Activated CD4-positive, alpha-beta memory T cell treated with anti-CD3 and anti-CD28 coated beads, Interleukin-2, amount 10 ng/mL, durations not matched to agents 7 days and 5 days (primary cell): ENCODE data around the gene UTS2R. TPM values are rescaled to one million over a fixed set of nuclear protein-coding genes. Genes with fewer than 3 reads are reported as not detected.

ENCODE experiments used
- CTCF ChIA-PET: fragments of 350-600 bp; sonication (Branson Sonifier 250); formaldehyde crosslinking; loops from one replicate; lab custom pipeline; 2021; ENCODE audit warnings: antibody characterized with exemption, inconsistent platforms; lab: Charles Lee
- POLR2A ChIA-PET: fragments of 350-600 bp; sonication (Branson Sonifier 250); formaldehyde crosslinking; loops from one replicate; lab custom pipeline; 2021; ENCODE audit warnings: antibody characterized with exemption; lab: Charles Lee
- DNase-seq: peaks from one replicate; pipeline ENCODE4 v3.0.0-alpha.2; 2020
- H3K27ac Mint-ChIP-seq: one replicate; pipeline ENCODE4 v1.8.0; 2021; ENCODE audit warnings: mild to moderate bottlenecking, mixed read lengths
- H3K27me3 Mint-ChIP-seq: one replicate; pipeline ENCODE4 v1.8.0; 2021; ENCODE audit warnings: mixed read lengths
- H3K36me3 Mint-ChIP-seq: one replicate; pipeline ENCODE4 v1.8.0; 2021; ENCODE audit warnings: low read depth, mixed read lengths
- H3K4me1 Mint-ChIP-seq: one replicate; pipeline ENCODE4 v1.8.0; 2021; ENCODE audit warnings: mixed read lengths
- H3K4me3 Mint-ChIP-seq: one replicate; pipeline ENCODE4 v1.8.0; 2021; ENCODE audit warnings: mild to moderate bottlenecking, mixed read lengths
- H3K9me3 Mint-ChIP-seq: one replicate; pipeline ENCODE4 v1.8.0; 2021; ENCODE audit warnings: mixed read lengths
- total RNA-seq, 2 experiments: library from RNA; stranded (reverse); gene quantifications; one replicate each; pipeline ENCODE4 v1.2.3, GENCODE V29; 2021

Gene UTS2R
- total RNA-seq: not detected

DNA sequence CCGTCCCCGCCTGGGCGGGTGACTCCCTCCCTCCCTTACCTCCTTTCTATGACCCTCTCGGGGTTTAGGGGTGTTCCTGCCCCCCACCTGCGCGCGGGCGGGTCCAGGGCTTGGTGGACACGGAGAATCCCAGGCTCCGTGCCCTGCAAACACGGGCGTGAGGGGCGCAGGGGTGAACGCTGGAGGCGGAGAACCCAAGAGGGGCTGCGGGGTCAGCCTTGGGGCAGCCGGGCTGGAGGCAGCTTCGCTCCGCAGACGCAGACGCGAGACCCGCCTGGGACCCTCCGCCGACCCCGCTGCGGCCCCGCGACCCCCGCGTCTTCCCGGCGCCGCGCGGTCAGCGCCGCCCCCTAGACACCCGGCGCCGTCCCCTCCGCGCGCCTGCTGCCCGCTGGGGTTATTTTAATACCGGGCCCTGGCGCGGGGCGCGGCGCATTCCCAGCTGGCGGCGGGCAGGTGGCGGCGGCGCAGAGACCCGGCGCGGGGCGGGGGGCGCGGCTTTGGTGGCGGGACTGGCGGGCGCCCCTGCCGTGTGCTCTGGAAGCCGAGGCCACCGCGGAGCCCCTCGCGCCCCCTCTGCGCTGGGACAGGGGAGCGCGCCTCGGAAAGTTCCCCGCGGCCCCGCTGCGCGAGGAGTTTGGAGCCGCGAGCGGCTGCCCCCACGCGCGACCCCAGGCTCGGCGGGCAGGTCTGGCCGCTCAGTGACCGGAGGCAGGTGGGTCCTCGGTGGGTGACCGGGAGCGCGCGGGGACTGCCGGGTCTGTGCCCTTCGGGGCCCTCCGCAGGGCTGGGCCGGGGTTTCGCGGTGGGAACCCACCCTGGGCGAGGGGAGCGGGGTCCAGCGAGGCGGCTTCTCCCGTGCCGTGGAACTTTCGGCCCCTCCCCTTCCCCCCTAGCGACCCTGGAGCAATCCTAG lies at the start of gene UTS2R:
Gene UTS2R, plus strand, starts transcription at position 433 of the 916 bp plus-strand sequence. CDS start 2,560 bp downstream, outside the sequence.
- Mint-ChIP-seq H3K9me3 (no peaks in the 10 kb centered on the region), H3K4me3 (peak within 1 kb of the TSS; percentile 57), H3K27me3 (peaks cover 50% of the 10 kb centered on the region), H3K36me3 (no peaks in the 10 kb centered on the region), H3K27ac (no peak within 1 kb of the TSS), H3K4me1 (peaks cover 17% of the 10 kb centered on the region)
- POLR2A ChIA-PET: interaction anchor here (0.8 to 1.7 kb wide), 2 partner anchors 19 to 28 kb away, joined by 3 to 6 read pairs; no protein-coding TSS in a partner anchor
- CTCF ChIA-PET: interaction anchor here (1.5 kb wide), 1 partner anchor 56 kb away, joined by 5 read pairs; no protein-coding TSS in a partner anchor
- no peak for DNase-seq

DNA sequence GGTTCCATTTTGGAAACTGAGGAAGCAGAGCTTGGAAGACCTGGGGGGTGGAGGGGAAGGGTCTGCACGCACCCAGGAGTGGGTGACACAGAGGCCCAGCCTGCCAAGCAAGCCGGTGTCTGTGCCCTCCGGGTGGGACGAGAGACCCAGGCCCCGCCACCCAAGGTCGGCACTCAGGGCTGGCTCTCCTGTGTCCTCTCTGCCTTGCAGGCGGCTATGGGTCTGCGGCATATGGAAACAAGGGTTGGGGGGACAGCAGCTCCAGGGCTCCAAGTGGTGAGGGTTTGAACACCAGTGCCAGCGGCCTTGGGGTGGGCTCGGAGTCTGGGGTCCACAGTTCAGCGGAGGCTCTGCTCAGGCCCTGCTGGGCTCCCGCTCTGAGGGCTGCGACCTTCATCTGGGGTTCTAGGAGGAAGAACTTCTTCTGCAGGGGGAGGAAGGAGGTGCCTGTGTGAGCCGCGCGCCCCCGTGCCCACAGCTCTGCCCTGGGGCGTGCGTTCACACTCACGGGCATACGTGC lies 49.6 kb upstream of the UTS2R start:
- no peak for DNase-seq
- H3K36me3 Mint-ChIP-seq: no peaks in the 10 kb centered on the region
- peak overlapping the region; percentile 64 for H3K4me3 Mint-ChIP-seq
- no peaks in the 10 kb centered on the region for H3K9me3 Mint-ChIP-seq
- ChIA-PET POLR2A (interaction anchor here (1.0 to 3.5 kb wide), 4 partner anchors 19 to 81 kb away, joined by 3 to 24 read pairs (median 8); no protein-coding TSS in a partner anchor), CTCF (interaction anchor here (0.8 to 3.0 kb wide), 4 partner anchors 22 to 116 kb away, joined by 3 to 20 read pairs (median 8); no protein-coding TSS in a partner anchor)
- H3K27me3 Mint-ChIP-seq: no peaks in the 10 kb centered on the region
- H3K27ac Mint-ChIP-seq: peak overlapping the region; percentile 35
- peaks cover 22% of the 10 kb centered on the region for H3K4me1 Mint-ChIP-seq

DNA sequence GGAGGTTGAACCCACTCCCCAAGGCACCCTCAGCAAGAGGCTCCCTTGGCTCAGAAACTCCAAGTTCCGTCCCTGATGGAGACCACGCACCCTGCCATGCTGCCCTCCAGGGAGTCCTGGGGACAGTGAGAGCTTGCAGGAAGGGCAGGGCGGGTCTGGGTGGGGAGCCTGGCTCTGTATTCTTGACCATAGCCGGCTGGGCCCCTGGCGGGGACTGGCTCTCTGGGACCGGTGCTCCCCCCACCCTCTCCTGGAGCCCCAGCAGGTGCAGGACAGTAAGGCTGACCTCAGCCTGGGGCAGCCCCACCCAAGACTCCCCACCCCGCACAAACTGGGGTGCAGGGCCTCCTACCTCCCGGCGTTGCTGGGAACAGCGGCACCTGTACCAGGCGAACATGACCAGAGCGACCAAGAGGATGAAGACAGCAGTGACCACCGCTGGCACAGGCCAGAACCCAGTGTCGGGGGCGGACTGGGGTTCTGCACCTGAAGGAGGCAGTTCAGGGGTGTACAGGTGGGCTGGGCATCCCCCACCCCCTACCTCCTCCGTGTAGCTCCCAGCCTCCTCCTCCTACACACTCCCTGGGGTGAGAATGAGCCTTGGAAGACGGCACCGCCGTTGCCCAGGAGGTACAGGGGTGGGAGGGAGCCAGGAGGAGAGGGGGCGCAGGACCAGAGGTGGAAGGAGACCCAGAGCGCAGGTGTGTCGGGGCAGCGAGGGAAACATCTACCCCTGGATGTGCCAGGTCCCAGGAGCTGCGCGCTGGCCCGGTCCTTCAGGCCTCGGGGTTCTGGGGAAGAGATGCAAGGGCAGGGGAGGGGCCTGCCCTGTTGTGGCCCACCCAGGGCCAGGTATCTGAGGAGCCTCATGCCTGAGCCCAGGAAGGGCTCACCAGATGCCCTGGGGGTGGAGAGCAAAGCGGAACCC lies 48.8 kb upstream of the UTS2R start:
- DNase-seq: no peak
- ChIA-PET POLR2A (interaction anchor here (0.6 to 3.5 kb wide), 3 partner anchors 12 to 25 kb away, joined by 3 to 24 read pairs (median 10); no protein-coding TSS in a partner anchor), CTCF (interaction anchor here (0.8 to 3.0 kb wide), 4 partner anchors 23 to 117 kb away, joined by 3 to 20 read pairs (median 8); no protein-coding TSS in a partner anchor)
- Mint-ChIP-seq H3K27ac (no peak overlapping the region), H3K9me3 (no peaks in the 10 kb centered on the region), H3K36me3 (no peaks in the 10 kb centered on the region), H3K4me1 (peaks cover 22% of the 10 kb centered on the region), H3K4me3 (peak overlapping the region; percentile 1), H3K27me3 (no peaks in the 10 kb centered on the region)

DNA sequence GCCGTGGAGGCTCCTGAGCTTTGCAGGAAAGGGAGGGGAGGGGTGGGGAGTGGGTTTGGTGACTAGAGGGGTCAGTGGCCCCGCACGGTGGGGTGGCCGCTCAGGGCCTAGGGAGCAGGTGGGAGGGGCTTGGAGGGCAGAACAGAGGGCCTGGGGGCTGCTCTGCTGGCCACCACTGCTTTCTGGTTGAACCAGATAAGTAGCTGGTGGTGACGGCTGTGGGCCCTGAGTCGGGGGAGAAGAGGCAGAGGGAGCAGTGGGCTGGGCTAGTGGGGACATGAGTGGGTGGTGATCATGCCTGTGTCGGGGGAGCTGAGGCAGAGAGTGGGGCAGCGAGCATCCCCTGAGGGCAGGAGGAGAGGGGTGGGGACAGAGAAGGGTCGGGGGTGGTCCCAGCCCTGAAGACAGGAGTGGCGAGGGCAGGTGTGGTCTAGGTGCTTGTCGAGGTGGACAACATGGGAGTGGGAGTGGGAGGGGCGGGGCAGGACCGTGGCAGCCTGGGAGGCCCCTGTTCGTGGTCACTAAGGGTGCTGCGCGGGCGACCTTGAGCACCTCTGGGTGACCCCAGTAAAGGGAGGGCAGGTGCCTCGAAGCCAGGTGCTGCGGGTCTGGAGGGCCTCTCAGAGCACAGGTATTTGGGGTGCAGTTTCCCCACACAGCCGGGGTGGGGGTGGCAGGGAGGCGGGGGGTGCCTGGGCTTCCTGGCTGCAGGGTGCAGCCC lies 47.9 kb upstream of the UTS2R start:
- DNase-seq: no peak
- H3K4me1 Mint-ChIP-seq: peaks cover 22% of the 10 kb centered on the region
- ChIA-PET CTCF (interaction anchor here (2.4 to 3.0 kb wide), 2 partner anchors 24 to 88 kb away, joined by 13 to 20 read pairs; no protein-coding TSS in a partner anchor), POLR2A (interaction anchor here (0.6 to 3.5 kb wide), 2 partner anchors 11 to 26 kb away, joined by 3 to 24 read pairs; no protein-coding TSS in a partner anchor)
- no peak overlapping the region for H3K4me3 Mint-ChIP-seq
- H3K36me3 Mint-ChIP-seq: no peaks in the 10 kb centered on the region
- no peaks in the 10 kb centered on the region for H3K9me3 Mint-ChIP-seq
- no peaks in the 10 kb centered on the region for H3K27me3 Mint-ChIP-seq
- no peak overlapping the region for H3K27ac Mint-ChIP-seq

- ChIA-PET CTCF (interaction anchor here (2.0 kb wide), 1 partner anchor 89 kb away, joined by 5 read pairs; no protein-coding TSS in a partner anchor), POLR2A (interaction anchor here (0.7 kb wide), 1 partner anchor 19 kb away, joined by 3 read pairs; no protein-coding TSS in a partner anchor)
- H3K36me3 Mint-ChIP-seq: no peaks in the 10 kb centered on the region
- H3K4me1 Mint-ChIP-seq: peaks cover 22% of the 10 kb centered on the region
- H3K4me3 Mint-ChIP-seq: no peak overlapping the region
- no peak overlapping the region for H3K27ac Mint-ChIP-seq
- H3K9me3 Mint-ChIP-seq: no peaks in the 10 kb centered on the region
- no peaks in the 10 kb centered on the region for H3K27me3 Mint-ChIP-seq
- DNase-seq: no peak
Observed at GRCh38 chr17:82324566-82325285, 46.8 kb upstream of the UTS2R start.

- ChIA-PET CTCF (interaction anchor here (2.0 kb wide), 1 partner anchor 90 kb away, joined by 5 read pairs; no protein-coding TSS in a partner anchor), POLR2A (no interaction called here)
- no peak overlapping the region for H3K4me3 Mint-ChIP-seq
Observed at GRCh38 chr17:82325286-82326180, 46.0 kb upstream of the UTS2R start.

DNA sequence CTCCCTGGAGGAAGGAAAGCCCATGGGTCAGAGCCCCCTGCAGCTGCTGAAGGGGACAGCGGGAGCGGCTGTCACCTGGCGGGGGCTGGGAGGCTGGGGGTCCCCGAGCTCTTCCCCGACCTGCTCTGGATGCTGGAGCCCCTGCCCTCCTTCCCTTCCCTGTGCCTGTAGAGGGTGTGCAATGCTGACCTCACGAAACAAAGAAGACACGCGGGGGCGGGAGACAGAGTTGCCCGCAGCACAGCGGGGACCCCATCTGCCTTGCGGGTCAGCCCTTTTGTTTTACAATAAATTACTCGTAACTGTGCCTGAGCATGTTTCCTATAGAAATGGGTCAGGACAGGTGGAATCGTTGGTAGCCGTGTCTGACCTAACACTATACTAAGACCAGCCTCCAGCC lies 44.3 kb upstream of the UTS2R start:
- H3K27me3 Mint-ChIP-seq: peaks cover 1% of the 10 kb centered on the region

More at GRCh38 chr17:82325286-82326180, 46.0 kb upstream of the UTS2R start:
- Mint-ChIP-seq H3K4me1 (peaks cover 19% of the 10 kb centered on the region), H3K27ac (no peak overlapping the region), H3K9me3 (no peaks in the 10 kb centered on the region), H3K27me3 (no peaks in the 10 kb centered on the region), H3K36me3 (no peaks in the 10 kb centered on the region)
- DNase-seq: no peak

GRCh38 chr17:82327757-82328140 lies 43.8 kb upstream of the UTS2R start:
- Mint-ChIP-seq H3K4me3 (no peak overlapping the region), H3K9me3 (no peaks in the 10 kb centered on the region), H3K27ac (no peak overlapping the region), H3K27me3 (peaks cover 2% of the 10 kb centered on the region), H3K36me3 (no peaks in the 10 kb centered on the region), H3K4me1 (peaks cover 15% of the 10 kb centered on the region)
- POLR2A ChIA-PET: no interaction called here
- CTCF ChIA-PET: interaction anchor here (0.6 kb wide), 1 partner anchor 256 kb away, joined by 3 read pairs; no protein-coding TSS in a partner anchor
- DNase-seq: no peak

More for the DNA sequence above, 44.3 kb upstream of the UTS2R start:
- H3K4me3 Mint-ChIP-seq: no peak overlapping the region
- no peaks in the 10 kb centered on the region for H3K36me3 Mint-ChIP-seq
- H3K9me3 Mint-ChIP-seq: no peaks in the 10 kb centered on the region
- H3K4me1 Mint-ChIP-seq: peaks cover 12% of the 10 kb centered on the region
- CTCF ChIA-PET: no interaction called here
- POLR2A ChIA-PET: no interaction called here
- no peak overlapping the region for H3K27ac Mint-ChIP-seq
- no peak for DNase-seq

GRCh38 chr17:82328141-82328993 lies 43.2 kb upstream of the UTS2R start:
- ChIA-PET POLR2A (no interaction called here), CTCF (interaction anchor here (0.6 to 1.0 kb wide), 2 partner anchors 9 to 257 kb away, joined by 3 read pairs; no protein-coding TSS in a partner anchor)
- H3K36me3 Mint-ChIP-seq: no peaks in the 10 kb centered on the region
- H3K27ac Mint-ChIP-seq: no peak overlapping the region
- H3K9me3 Mint-ChIP-seq: no peaks in the 10 kb centered on the region
- no peak overlapping the region for H3K4me3 Mint-ChIP-seq
- peaks cover 5% of the 10 kb centered on the region for H3K27me3 Mint-ChIP-seq
- H3K4me1 Mint-ChIP-seq: peaks cover 18% of the 10 kb centered on the region
- DNase-seq: no peak
